Esophagus muscularis mucosa (tissue), 4 donors: ENCODE results near the gene TKT.

Experiments used
- CTCF ChIP-seq, 3 experiments: fragments of 200-600 bp in 2 of 3; fragments of 450-650 bp in 1 of 3; sonication (generic) in 2 of 3; IDR thresholded peaks; one replicate each; pipeline ENCODE4 v1.5.1; 2017 to 2019; ENCODE audit warnings: antibody characterized with exemption in 3 of 3, mild to moderate bottlenecking in 2 of 3, moderate library complexity in 1 of 3
- EP300 ChIP-seq: sonication (generic); formaldehyde crosslinking; IDR thresholded peaks from one replicate; pipeline ENCODE4 v1.6.1; 2017; ENCODE audit warnings: antibody characterized with exemption
- POLR2A ChIP-seq: fragments of 450-650 bp; IDR thresholded peaks from one replicate; pipeline ENCODE4 v1.6.1; 2017; ENCODE audit warnings: antibody characterized with exemption, moderate library complexity, mild to moderate bottlenecking, low read depth
- POLR2AphosphoS5 ChIP-seq, 2 donors: sonication (generic); formaldehyde crosslinking; IDR thresholded peaks; one replicate each; pipeline ENCODE4 v1.6.1; 2017; ENCODE audit warnings: antibody characterized with exemption in 2 of 2

- TF ChIP-seq POLR2A: no peak
- no peak for TF ChIP-seq CTCF (IDR thresholded peaks at IDR 0.05)
- TF ChIP-seq EP300: no peak
- no peak for TF ChIP-seq POLR2AphosphoS5 (IDR thresholded peaks at IDR 0.05)
These were observed 7.7 kb downstream of the TKT start for GRCh38 chr3:53248161-53248560.
